GM18505 (cell line): ENCODE results near the gene BECN2.
"Not testable (repeated sequence)": the region's sequence is repeated elsewhere in the genome, so short reads cannot be mapped to it uniquely, and the experiment has no call there.

Experiments used
- ATAC-seq: cut with Tn5 transposase; IDR thresholded peaks from one replicate; pipeline ENCODE4 v1.9.1; 2021; ENCODE audit not compliant: unreplicated experiment
- POLR2A ChIP-seq: IDR thresholded peaks from 4 replicates; pipeline ENCODE4 v1.6.1; 2011; ENCODE audit warnings: borderline replicate concordance; ENCODE audit not compliant: insufficient read depth, insufficient read length; ENCODE audit errors: extremely low read depth

The BECN2 gene

DNA sequence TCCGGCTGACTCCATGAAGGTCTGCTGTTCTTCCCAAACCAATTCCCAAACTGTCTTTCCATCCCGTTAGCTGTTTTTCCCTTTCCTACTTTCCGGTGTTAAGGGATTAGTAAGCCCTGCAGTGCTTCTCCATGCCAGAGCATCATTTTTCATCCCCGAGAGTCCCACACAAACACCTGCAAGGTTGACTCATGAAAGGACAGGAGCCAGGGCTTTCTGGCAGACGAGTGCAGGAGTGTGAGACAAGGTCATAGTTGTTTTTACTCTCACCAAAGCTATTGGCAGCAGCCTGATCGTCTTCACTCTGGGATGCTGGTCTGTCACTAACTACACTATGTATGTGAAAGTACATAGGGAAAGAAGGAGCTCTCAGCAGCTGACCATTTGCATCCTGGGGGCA is 10.2 kb upstream of the BECN2 start:
- TF ChIP-seq POLR2A, result no peak
- no peak for ATAC-seq

DNA sequence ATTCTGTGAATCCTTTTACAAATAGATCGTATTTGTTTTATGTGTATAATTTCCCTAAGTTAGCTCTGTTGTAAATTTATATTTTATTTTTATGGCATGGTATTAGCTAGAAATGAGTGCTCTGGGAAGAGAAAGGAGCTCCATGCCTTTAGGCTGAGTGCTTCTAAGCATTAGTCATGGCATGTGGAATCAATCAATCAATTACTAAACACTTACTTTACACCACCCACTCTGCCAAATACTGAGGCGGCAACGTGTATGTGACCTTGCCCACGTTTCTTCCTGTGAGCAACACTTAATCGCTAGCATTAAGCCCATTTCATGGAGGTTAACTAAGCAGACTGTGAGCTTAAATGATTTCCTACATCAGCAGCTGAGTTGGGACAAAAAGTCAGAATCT is 7.2 kb upstream of the BECN2 start:
- TF ChIP-seq POLR2A, result no peak
- ATAC-seq, result no peak

DNA sequence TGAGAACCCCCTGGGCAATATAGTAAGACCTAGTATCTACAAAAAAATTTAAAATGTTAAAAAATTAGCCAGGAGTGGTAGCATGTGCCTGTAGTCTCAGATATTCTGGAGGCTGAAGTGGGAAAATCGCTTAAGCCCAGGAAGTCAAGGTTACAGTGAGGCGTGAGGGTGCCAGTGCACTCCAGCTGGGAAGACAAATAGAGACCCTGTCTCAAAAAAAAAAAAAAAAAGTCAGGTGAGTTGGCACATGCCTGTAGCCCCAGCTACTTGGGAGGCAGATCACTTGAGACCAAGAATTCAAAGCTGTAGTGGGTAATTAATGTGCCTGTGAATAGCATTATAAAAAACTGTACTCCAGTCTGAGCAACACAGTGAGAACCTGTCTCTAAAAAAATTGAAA is 4.6 kb downstream of the BECN2 start:
- ATAC-seq, result no peak

DNA sequence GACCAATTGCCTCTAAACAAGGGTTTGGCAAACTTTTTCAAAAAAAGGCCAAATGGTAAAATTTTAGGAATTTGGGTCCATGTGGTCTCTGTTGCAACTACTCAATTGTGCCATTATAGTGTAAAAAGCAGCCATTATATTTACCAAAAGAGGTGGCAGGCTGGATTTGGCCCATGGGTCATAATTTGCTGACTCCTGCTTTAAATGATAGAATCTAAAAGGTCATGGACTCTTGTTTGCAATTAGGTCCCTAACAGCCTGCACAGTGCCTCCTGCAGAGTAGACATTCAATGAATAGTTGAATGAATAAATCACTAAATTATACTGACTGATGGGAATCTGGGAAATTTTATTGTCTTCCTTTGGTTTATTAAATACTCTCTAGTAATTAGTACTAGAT is 6.2 kb downstream of the BECN2 start:
- no peak for ATAC-seq
- TF ChIP-seq POLR2A, result no peak

More for the DNA sequence above, 4.6 kb downstream of the BECN2 start:
- no peak for TF ChIP-seq POLR2A

DNA sequence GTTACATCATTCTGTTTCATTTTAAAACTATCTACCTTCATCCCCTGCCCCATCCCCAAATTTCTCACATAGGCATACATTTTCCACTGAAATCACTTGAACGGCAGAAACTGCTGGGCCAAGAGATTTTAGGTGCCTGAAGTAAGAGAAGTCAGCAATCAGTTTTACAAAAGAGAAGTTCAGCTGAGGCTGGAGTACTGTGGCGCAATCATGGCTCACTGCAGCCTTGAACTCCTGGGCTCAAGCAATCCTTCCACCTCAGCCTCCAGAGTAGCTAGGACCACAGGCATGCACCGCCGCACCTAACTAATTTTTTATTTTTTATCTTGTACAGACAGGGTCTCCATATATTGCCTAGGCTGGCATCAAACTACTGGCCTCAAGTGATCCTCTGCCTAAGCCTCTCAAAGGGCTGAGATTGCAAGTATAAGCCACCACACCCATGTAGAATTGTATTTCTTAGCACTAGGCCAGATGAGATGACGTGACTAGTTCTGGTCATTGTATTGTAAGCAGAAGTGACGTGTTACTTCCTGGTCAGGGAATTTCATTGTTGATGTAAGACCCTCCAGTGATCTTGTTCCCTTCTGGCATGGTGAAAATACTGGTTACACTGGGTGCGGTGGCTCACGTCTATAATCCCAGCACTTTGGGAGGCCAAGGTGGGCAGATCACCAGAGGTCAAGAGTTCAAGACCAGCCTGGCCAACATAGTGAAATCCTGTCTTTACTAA is 7.1 kb downstream of the BECN2 start:
- ATAC-seq, result no peak
- no peak for TF ChIP-seq POLR2A

DNA sequence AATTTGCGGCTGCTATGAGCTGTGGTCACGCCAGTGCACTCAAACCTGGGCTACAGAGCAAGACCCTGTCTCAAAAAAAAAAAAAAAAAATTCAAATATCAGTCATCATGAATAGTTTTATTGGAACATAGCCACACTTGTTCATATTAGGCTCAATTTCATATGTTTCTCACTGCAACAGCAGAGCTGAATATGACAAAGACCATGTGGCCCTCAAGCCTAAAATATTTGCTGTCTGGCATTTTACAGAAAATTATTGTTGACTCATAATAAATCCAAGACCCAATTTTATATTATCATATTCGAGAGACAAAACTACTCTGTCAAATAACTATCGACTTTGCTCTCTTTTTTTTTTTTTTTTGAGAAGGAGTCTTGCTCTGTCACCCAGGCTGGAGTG is 11.0 kb downstream of the BECN2 start:
- TF ChIP-seq POLR2A, result no peak

DNA sequence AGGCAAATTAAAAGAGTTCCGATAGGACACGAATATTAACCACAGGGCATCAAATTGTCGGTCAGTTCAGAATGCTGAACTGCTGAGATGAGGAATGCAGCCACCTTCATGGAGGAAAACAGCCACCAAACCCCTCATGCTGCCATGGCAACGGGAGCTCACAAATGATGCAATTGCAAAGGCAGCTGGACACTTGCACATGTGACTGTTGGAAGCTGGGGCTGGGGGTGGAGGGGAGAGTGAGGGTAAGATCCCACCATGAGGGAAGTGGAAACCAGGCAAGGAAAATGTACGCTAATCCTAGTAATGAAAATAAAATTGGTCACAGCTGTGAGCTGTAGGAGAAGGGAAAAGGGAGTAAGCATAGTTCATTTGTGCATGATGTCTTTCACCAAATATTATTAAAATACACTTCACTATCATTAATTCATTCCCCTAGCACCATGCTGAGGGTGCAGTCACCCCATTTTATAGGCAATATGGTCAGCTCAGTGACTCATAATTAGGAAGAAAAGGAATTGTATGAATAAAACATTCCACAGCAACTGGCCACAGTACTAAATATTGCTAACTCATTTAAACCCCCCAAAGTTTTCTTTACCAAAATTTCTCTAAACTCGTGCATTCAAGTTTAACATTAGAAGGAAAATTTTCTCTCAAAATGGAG is 15.3 kb downstream of the BECN2 start:
- TF ChIP-seq POLR2A, result no peak
- ATAC-seq, result no peak

More for the DNA sequence above, 11.0 kb downstream of the BECN2 start:
- ATAC-seq, result no peak

DNA sequence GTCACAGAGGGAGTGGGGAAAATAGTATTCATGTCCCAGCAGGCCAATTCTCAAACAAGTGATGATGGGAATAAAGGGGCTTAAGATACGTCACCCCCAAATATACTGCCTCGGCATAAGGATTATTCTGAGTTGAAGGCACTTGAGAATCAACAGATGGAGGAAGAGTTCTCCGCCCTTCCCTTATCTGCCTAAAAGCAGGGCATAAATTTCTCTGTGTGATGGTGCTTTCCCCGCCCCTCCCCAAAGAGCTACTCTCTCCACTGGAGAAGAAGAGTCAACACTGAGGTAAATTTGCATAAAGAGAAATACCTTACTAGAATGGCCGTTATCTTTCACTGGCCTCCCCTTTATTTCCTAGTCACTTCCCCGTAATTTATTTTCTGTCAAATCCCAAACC is 18.7 kb downstream of the BECN2 start:
- no peak for TF ChIP-seq POLR2A
- no peak for ATAC-seq

DNA sequence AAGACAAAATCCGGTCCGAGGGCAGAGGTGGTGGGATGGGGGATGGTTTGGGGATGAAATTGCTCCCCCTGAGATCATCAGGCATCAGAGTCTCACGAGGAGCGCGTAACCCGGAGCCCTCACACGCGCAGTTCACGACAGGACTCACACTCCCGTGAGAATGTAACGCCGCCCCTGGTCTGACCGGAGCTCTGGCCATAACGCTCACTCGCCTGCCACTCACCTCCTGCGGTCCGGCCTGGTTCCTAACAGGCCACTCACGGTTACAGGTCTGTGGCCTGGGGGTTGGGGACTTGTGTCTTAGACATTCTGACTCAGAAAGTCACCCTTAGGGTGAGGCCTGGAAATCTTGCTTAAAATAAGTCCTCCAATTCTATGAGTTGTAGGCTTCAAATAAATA is 21.5 kb downstream of the BECN2 start:
- ATAC-seq, result no peak

DNA sequence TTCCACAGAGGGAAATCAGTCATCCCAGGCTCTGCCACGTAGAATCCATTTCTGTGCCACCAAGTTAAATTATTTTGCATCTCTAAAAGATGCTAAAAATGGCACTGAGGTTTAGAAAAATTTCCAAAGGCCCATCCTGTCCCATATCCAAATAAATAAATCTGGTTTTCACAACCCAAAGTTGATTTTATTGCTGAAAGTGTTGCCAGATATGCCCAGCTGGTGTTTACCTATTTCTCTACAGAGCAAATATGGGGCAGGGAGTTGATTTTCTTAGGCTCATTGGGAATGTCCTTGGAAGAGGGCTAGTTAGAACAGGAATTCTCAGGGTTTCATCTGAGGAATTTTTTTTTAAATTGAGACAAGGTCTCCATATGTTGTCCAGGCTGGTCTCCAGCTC is 22.4 kb downstream of the BECN2 start:
- no peak for ATAC-seq

More for the DNA sequence above, 21.5 kb downstream of the BECN2 start:
- TF ChIP-seq POLR2A, result no peak

DNA sequence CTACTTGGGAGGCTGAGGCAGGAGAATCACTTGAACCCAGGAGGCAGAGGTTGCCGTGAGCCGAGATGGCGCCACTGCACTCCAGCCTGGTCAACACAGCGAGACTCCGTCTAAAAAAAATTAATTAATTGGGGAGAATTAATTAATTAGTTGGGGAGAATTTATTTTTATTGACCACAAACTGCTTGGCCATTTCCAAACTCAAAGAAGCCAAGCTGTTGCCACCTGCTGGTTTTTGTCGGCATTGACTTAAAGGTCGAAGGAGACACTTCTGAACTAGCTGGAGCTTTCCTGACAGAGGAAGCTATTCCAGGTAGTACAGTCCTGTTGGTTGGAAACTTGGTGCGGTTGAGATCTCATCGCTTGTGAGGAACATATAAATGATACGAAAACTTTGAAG is 28.2 kb downstream of the BECN2 start:
- no peak for TF ChIP-seq POLR2A
- peak; percentile 53 for ATAC-seq

More for the DNA sequence above, 22.4 kb downstream of the BECN2 start:
- no peak for TF ChIP-seq POLR2A

DNA sequence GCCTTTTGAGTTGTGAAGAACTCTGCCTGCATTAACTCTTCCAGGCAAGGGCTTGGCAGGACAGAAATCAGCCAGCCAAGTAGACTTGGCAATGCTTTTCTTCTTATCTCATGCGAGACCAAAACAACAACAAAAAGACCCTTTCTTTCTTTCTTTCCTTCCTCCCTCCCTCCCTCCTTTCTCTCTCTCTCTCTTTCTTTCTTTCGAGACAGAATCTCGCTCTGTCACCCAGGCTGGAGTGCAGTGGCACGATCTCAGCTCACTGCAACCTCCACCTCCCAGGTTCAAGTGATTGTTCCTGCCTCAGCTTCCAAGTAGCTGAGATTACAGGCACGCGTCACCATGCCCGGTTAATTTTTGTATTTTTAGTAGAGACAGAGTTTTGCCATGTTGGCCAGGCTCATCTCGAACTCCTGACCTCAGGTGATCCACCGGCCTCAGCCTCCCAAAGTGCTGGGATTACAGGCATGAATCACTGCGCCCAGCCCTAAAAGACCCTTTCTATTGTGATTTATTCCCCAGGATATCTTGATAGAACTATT is 30.9 kb downstream of the BECN2 start:
- not testable (repeated sequence) for ATAC-seq

DNA sequence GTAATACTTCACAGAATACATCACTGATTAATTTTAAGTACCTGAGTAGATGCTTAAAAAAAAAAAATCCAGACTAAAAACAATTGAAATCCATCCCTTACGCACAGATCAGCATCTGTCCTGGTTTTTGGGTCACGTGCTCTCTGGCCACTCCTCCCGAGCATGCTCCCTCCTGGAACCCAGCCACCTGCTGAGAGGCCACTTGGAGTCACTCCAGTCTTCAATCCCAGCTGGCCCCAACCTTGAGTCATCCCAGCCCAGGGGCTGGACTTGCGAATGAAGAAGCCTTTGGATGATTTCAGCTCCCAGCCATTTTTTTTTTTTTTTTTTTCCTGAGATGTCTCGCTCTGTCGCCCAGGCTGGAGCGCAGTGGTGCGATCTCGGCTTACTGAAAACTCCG is 32.5 kb downstream of the BECN2 start:
- no peak for TF ChIP-seq POLR2A
- ATAC-seq, result no peak

DNA sequence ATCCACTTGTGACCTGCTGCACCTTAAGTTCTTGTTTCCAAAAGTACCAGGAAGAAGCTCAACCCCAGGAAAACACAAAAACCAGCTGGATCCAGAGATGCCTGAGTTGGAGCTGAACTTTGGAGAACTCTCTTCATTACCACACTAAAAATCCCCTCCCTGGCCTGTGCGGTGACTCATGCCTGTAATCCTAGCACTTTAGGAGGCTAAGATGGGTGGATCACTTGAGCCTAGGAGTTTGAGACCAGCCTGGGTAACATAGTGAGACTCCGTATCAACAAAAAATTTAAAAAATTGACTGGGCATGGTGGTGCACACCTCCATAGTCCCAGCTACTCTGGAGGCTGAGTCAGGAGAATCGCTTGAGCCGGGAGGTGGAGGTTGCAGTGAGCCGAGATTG is 35.2 kb downstream of the BECN2 start:
- ATAC-seq, result no peak
- TF ChIP-seq POLR2A, result no peak
